ENCODE results near the gene HSP90AB1.

Gene HSP90AB1

DNA sequence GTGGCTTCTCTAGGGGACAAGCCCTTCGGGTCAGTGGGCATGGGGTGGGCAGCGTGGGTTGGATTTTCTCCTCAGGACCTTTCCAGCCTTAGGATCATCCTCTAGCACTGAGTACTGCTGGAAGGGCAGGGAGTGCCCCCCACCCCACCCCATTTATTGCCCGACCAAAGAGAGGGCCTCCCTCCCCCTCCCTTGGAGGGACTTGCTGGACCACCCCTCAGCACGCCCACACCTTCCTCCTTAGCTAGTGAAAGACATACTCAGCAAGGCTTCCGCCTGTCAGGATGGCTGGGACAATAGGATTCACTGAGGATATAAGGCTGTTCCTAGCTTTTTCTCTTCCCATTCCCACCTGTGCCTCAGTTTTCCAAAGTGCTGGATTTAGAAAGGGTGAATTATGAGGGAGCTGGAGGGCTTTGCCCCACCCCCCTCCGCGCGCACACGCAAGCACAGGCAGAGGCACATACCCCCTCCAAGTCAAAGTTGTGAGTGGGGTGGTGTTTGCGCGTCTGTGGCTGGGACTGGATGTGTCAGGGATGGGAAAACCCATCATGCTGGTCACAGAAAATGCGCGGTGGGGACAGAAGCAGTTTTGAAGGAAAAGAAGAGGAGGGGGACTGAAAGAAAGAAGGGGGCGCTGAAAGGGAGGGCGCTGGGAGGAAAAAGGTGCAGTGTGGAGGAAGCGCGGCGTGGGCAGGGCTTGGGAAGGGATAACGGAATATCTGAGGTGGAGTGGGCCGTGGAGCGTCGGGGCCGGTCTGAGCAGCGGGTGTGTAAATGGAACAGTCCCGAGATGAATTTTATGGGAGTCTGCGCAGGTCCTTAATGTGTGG is 24.2 kb upstream of the HSP90AB1 start (continued):
- TF ChIP-seq, protein P1, sequence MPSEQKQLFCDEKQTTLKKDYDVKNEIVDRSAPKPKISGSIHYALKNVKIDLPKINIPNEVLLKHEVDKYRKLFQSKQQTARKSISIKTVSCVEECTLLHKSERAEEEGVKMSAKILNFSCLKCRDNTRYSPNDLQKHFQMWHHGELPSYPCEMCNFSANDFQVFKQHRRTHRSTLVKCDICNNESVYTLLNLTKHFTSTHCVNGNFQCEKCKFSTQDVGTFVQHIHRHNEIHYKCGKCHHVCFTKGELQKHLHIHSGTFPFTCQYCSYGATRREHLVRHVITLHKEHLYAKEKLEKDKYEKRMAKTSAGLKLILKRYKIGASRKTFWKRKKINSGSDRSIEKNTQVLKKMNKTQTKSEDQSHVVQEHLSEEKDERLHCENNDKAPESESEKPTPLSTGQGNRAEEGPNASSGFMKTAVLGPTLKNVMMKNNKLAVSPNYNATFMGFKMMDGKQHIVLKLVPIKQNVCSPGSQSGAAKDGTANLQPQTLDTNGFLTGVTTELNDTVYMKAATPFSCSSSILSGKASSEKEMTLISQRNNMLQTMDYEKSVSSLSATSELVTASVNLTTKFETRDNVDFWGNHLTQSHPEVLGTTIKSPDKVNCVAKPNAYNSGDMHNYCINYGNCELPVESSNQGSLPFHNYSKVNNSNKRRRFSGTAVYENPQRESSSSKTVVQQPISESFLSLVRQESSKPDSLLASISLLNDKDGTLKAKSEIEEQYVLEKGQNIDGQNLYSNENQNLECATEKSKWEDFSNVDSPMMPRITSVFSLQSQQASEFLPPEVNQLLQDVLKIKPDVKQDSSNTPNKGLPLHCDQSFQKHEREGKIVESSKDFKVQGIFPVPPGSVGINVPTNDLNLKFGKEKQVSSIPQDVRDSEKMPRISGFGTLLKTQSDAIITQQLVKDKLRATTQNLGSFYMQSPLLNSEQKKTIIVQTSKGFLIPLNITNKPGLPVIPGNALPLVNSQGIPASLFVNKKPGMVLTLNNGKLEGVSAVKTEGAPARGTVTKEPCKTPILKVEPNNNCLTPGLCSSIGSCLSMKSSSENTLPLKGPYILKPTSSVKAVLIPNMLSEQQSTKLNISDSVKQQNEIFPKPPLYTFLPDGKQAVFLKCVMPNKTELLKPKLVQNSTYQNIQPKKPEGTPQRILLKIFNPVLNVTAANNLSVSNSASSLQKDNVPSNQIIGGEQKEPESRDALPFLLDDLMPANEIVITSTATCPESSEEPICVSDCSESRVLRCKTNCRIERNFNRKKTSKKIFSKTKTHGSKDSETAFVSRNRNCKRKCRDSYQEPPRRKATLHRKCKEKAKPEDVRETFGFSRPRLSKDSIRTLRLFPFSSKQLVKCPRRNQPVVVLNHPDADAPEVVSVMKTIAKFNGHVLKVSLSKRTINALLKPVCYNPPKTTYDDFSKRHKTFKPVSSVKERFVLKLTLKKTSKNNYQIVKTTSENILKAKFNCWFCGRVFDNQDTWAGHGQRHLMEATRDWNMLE (tag by site-specific recombination; conservative IDR thresholded peaks at IDR 0.05; ENCODE audit: low read depth), result no peak

DNA sequence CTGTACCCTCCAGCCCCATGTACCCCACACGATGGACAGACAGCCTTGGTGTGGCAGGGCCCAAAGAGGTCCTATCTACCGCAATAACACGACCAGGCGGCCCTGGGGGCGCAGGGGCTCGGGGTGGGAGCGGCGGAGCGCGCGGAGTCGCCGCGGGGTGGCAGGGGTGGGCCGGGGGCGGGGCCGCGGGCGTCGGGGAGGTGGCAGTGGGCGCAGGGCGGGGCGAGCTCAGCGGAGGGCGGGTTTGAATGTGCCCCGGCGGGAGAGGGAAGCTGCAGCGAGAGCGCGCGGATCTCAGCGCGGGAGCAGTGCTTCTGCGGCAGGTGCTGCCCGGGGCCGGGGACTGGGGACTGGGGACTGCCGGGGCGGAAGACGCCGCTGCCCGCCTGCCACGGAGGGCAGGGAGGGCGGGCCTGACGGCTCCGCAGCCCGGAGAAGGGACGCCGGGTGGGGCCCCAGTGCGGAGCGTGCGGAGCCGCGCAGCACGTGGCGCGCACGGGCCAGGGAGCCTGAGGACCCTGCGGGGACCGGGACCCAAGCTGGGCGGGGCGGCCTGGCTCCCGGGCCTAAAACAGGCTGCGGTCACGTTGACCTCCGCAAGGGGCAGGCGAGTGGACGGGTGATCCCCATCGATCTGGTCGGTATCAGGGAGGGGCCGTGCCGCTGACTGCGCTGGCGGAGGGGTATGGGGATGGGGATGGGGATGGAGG is 23.4 kb upstream of the HSP90AB1 start, which contains the start of gene SLC29A1:
Gene SLC29A1 (plus strand): TSS at position 277 of the 710 bp plus-strand sequence. CDS start 3,719 bp downstream, outside the sequence.
- Histone ChIP-seq H3K4me3 (ENCODE audit: low read depth, low read length) (peak within 1 kb of the TSS; percentile 55), H3K27ac (ENCODE audit: extremely low read depth, low read depth, low read length) (peak within 1 kb of the TSS; percentile 66; the same call in 1 of the 2 replicates), H3K36me3 (ENCODE audit: control insufficient read depth in 2 of 2, insufficient read depth in 1 of 2, low read length in 2 of 2) (peaks cover 0 to 2% of the 10 kb centered on the region in 2 experiments; a peak in 1 of 3 replicates), H3K4me1 (ENCODE audit: control insufficient read depth, insufficient read depth, low read length) (peaks cover 25% of the 10 kb centered on the region), H3K9me3 (ENCODE audit: control insufficient read depth, insufficient read depth, low read depth, low read length) (no peaks in the 10 kb centered on the region)
- POLR2A ChIA-PET, result interaction anchor here (0.5 to 5.7 kb wide), 19 partner anchors 9 to 594 kb away, joined by 3 to 90 read pairs (median 5); partner anchors contain the start of genes GTPBP2, HSP90AB1, MRPS18A and SLC35B2
- CTCF ChIA-PET, result interaction anchor here (0.6 to 11.1 kb wide), 14 partner anchors 13 to 462 kb away, joined by 3 to 148 read pairs (median 4); partner anchors contain the start of genes HSP90AB1 and SLC35B2
- TF ChIP-seq ZEB2 (tag by site-specific recombination; IDR thresholded peaks at IDR 0.05) (0 out of 2 replicates have a peak, but pooled peaks have one; percentile 11), GLIS2 (tag by site-specific recombination; IDR thresholded peaks at IDR 0.05) (peak; percentile 55; the same call in 1 of the 2 replicates), ZNF664 (tag by site-specific recombination; IDR thresholded peaks at IDR 0.05) (no peak), ZNF776 (tag by site-specific recombination; IDR thresholded peaks at IDR 0.05; ENCODE audit: borderline replicate concordance) (no peak), ZBTB20 (tag by site-specific recombination; IDR thresholded peaks at IDR 0.05) (peak; percentile 55; the same call in 1 of the 2 replicates), ZNF561 (tag by site-specific recombination; IDR thresholded peaks at IDR 0.05; ENCODE audit: borderline replicate concordance) (no peak), ZBTB8A (tag by site-specific recombination; IDR thresholded peaks at IDR 0.05) (peak; percentile 80), ZNF701 (tag by site-specific recombination; IDR thresholded peaks at IDR 0.05) (no peak), MZF1 (tag by site-specific recombination; IDR thresholded peaks at IDR 0.05; ENCODE audit: borderline replicate concordance) (peak; percentile 74), ZNF585B (tag by site-specific recombination; IDR thresholded peaks at IDR 0.05) (no peak), ZSCAN30 (tag by site-specific recombination; IDR thresholded peaks at IDR 0.05) (peak; percentile 55), ZNF48 (tag by site-specific recombination; IDR thresholded peaks at IDR 0.05) (no peak), ZBTB48 (tag by site-specific recombination; IDR thresholded peaks at IDR 0.05) (peak; percentile 72), ZNF791 (tag by site-specific recombination; IDR thresholded peaks at IDR 0.05) (no peak), KLF1 (tag by site-specific recombination; IDR thresholded peaks at IDR 0.05) (peak; percentile 49), ZXDB (tag by site-specific recombination; IDR thresholded peaks at IDR 0.05) (0 out of 2 replicates have a peak, but pooled peaks have one; percentile 12), SALL2 (tag by site-specific recombination; IDR thresholded peaks at IDR 0.05; ENCODE audit: borderline replicate concordance) (no peak), SCRT2 (tag by site-specific recombination; IDR thresholded peaks at IDR 0.05) (no peak)
- TF ChIP-seq, protein P2, sequence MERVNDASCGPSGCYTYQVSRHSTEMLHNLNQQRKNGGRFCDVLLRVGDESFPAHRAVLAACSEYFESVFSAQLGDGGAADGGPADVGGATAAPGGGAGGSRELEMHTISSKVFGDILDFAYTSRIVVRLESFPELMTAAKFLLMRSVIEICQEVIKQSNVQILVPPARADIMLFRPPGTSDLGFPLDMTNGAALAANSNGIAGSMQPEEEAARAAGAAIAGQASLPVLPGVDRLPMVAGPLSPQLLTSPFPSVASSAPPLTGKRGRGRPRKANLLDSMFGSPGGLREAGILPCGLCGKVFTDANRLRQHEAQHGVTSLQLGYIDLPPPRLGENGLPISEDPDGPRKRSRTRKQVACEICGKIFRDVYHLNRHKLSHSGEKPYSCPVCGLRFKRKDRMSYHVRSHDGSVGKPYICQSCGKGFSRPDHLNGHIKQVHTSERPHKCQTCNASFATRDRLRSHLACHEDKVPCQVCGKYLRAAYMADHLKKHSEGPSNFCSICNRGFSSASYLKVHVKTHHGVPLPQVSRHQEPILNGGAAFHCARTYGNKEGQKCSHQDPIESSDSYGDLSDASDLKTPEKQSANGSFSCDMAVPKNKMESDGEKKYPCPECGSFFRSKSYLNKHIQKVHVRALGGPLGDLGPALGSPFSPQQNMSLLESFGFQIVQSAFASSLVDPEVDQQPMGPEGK (tag by site-specific recombination; IDR thresholded peaks at IDR 0.05), result 0 out of 2 replicates have a peak, but pooled peaks have one; percentile 6
- TF ChIP-seq, protein P3, sequence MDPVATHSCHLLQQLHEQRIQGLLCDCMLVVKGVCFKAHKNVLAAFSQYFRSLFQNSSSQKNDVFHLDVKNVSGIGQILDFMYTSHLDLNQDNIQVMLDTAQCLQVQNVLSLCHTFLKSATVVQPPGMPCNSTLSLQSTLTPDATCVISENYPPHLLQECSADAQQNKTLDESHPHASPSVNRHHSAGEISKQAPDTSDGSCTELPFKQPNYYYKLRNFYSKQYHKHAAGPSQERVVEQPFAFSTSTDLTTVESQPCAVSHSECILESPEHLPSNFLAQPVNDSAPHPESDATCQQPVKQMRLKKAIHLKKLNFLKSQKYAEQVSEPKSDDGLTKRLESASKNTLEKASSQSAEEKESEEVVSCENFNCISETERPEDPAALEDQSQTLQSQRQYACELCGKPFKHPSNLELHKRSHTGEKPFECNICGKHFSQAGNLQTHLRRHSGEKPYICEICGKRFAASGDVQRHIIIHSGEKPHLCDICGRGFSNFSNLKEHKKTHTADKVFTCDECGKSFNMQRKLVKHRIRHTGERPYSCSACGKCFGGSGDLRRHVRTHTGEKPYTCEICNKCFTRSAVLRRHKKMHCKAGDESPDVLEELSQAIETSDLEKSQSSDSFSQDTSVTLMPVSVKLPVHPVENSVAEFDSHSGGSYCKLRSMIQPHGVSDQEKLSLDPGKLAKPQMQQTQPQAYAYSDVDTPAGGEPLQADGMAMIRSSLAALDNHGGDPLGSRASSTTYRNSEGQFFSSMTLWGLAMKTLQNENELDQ (tag by site-specific recombination; IDR thresholded peaks at IDR 0.05; ENCODE audit: low read depth), result no peak
- TF ChIP-seq, protein P4, sequence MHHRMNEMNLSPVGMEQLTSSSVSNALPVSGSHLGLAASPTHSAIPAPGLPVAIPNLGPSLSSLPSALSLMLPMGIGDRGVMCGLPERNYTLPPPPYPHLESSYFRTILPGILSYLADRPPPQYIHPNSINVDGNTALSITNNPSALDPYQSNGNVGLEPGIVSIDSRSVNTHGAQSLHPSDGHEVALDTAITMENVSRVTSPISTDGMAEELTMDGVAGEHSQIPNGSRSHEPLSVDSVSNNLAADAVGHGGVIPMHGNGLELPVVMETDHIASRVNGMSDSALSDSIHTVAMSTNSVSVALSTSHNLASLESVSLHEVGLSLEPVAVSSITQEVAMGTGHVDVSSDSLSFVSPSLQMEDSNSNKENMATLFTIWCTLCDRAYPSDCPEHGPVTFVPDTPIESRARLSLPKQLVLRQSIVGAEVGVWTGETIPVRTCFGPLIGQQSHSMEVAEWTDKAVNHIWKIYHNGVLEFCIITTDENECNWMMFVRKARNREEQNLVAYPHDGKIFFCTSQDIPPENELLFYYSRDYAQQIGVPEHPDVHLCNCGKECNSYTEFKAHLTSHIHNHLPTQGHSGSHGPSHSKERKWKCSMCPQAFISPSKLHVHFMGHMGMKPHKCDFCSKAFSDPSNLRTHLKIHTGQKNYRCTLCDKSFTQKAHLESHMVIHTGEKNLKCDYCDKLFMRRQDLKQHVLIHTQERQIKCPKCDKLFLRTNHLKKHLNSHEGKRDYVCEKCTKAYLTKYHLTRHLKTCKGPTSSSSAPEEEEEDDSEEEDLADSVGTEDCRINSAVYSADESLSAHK (tag by site-specific recombination; IDR thresholded peaks at IDR 0.05), result 0 out of 2 replicates have a peak, but pooled peaks have one; percentile 21
